AG09309 (cell line): ENCODE data around the gene PPEF2.

Experiments
- DNase-seq: peaks from one replicate; pipeline ENCODE4 v3.0.0-alpha.2; 2010; ENCODE audit warnings: low read depth
- H3K4me3 ChIP-seq: 2 replicates; pipeline ENCODE4 v1.5.1; 2011; ENCODE audit warnings: mild to moderate bottlenecking, low read depth, low read length, moderate library complexity; ENCODE audit not compliant: control insufficient read depth
- TF ChIP-seq, protein P1 (sequence below): IDR thresholded peaks from 2 replicates; pipeline ENCODE4 v1.5.1; 2011; ENCODE audit warnings: mild to moderate bottlenecking, low read depth, low read length, inconsistent platforms; ENCODE audit not compliant: insufficient read depth, control insufficient read depth; ENCODE audit errors: missing control alignments

PPEF2 gene

GRCh38 chr4:75817901-75818300 lies 84.4 kb downstream of the PPEF2 start:
- TF ChIP-seq, protein P1, sequence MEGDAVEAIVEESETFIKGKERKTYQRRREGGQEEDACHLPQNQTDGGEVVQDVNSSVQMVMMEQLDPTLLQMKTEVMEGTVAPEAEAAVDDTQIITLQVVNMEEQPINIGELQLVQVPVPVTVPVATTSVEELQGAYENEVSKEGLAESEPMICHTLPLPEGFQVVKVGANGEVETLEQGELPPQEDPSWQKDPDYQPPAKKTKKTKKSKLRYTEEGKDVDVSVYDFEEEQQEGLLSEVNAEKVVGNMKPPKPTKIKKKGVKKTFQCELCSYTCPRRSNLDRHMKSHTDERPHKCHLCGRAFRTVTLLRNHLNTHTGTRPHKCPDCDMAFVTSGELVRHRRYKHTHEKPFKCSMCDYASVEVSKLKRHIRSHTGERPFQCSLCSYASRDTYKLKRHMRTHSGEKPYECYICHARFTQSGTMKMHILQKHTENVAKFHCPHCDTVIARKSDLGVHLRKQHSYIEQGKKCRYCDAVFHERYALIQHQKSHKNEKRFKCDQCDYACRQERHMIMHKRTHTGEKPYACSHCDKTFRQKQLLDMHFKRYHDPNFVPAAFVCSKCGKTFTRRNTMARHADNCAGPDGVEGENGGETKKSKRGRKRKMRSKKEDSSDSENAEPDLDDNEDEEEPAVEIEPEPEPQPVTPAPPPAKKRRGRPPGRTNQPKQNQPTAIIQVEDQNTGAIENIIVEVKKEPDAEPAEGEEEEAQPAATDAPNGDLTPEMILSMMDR: no peak
- H3K4me3 ChIP-seq: no peak overlapping the region
- no peak for DNase-seq
